HEK293 (cell line): Measurements from ENCODE around the gene HES5.
A peak's percentile ranks its signal among the peaks of the same experiment; 100 is the strongest.

ENCODE experiments used
- TCF7L2 ChIP-seq: IDR thresholded peaks from 2 replicates; pipeline ENCODE4 v1.6.1; 2011; ENCODE audit warnings: low read depth, mild to moderate bottlenecking, inconsistent platforms, low read length, moderate library complexity, borderline replicate concordance
- ZNF266 ChIP-seq: fragments of 450-650 bp; formaldehyde crosslinking; IDR thresholded peaks from 2 replicates; pipeline ENCODE4 v1.5.1; 2016; ENCODE audit warnings: missing biosample characterization, missing genetic modification characterization, low read depth
- ZNF423 ChIP-seq: fragments of 450-650 bp; formaldehyde crosslinking; IDR thresholded peaks from 2 replicates; pipeline ENCODE4 v1.5.1; 2016; ENCODE audit warnings: missing biosample characterization, missing genetic modification characterization
- ZNF544 ChIP-seq: fragments of 450-650 bp; formaldehyde crosslinking; IDR thresholded peaks from 2 replicates; pipeline ENCODE4 v1.5.0; 2017; ENCODE audit warnings: missing biosample characterization, missing genetic modification characterization
- TF ChIP-seq, protein P1 (sequence below): fragments of 450-650 bp; formaldehyde crosslinking; IDR thresholded peaks from 2 replicates; pipeline ENCODE4 v1.5.1; 2016; ENCODE audit warnings: missing biosample characterization, missing genetic modification characterization
- TF ChIP-seq, protein P2 (sequence below): fragments of 450-650 bp; formaldehyde crosslinking; IDR thresholded peaks from 2 replicates; pipeline ENCODE4 v1.5.1; 2016; ENCODE audit warnings: missing biosample characterization, missing genetic modification characterization

DNA sequence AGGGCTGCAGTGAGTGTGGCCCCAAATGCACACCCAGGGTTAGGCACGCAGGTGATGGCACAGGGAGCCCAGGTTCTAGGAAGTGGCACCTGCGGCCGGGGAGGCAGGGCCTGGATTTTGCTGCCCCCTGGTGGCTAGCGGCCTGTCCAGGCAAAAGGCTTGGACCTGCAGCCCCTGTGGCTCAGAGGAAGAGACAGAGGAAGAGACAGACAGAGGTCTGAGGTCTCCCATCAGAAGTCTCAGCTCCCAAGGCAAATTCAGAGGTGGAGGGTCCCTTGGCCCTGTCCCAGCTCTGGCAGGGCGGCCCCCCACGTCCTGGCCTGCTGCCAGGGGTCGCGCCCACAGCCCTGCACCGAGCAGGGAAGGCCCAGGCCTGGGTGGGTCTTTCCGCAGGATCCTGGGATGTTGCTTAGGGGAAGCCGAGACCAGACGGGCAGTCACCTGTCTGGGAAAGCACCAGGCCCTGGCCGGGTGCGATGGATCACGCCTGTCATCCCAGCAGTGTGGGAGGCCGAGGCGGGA is 18.1 kb upstream of the HES5 start:
- TF ChIP-seq, protein P1, sequence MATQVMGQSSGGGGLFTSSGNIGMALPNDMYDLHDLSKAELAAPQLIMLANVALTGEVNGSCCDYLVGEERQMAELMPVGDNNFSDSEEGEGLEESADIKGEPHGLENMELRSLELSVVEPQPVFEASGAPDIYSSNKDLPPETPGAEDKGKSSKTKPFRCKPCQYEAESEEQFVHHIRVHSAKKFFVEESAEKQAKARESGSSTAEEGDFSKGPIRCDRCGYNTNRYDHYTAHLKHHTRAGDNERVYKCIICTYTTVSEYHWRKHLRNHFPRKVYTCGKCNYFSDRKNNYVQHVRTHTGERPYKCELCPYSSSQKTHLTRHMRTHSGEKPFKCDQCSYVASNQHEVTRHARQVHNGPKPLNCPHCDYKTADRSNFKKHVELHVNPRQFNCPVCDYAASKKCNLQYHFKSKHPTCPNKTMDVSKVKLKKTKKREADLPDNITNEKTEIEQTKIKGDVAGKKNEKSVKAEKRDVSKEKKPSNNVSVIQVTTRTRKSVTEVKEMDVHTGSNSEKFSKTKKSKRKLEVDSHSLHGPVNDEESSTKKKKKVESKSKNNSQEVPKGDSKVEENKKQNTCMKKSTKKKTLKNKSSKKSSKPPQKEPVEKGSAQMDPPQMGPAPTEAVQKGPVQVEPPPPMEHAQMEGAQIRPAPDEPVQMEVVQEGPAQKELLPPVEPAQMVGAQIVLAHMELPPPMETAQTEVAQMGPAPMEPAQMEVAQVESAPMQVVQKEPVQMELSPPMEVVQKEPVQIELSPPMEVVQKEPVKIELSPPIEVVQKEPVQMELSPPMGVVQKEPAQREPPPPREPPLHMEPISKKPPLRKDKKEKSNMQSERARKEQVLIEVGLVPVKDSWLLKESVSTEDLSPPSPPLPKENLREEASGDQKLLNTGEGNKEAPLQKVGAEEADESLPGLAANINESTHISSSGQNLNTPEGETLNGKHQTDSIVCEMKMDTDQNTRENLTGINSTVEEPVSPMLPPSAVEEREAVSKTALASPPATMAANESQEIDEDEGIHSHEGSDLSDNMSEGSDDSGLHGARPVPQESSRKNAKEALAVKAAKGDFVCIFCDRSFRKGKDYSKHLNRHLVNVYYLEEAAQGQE (tag by site-specific recombination), result 0 out of 2 replicates have a peak, but pooled peaks have one; percentile 15
- TF ChIP-seq TCF7L2 (no peak), ZNF423 (tag by site-specific recombination) (no peak), ZNF266 (no peak), ZNF544 (tag by site-specific recombination) (no peak)
- TF ChIP-seq, protein P2, sequence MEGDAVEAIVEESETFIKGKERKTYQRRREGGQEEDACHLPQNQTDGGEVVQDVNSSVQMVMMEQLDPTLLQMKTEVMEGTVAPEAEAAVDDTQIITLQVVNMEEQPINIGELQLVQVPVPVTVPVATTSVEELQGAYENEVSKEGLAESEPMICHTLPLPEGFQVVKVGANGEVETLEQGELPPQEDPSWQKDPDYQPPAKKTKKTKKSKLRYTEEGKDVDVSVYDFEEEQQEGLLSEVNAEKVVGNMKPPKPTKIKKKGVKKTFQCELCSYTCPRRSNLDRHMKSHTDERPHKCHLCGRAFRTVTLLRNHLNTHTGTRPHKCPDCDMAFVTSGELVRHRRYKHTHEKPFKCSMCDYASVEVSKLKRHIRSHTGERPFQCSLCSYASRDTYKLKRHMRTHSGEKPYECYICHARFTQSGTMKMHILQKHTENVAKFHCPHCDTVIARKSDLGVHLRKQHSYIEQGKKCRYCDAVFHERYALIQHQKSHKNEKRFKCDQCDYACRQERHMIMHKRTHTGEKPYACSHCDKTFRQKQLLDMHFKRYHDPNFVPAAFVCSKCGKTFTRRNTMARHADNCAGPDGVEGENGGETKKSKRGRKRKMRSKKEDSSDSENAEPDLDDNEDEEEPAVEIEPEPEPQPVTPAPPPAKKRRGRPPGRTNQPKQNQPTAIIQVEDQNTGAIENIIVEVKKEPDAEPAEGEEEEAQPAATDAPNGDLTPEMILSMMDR (tag by site-specific recombination), result peak; percentile 88
